BE2C (cell line): Measurements from ENCODE around the gene TMEM120B.

Experiments used
- DNase-seq: peaks from one replicate; pipeline ENCODE4 v3.0.0-alpha.2; 2020
- H3K27me3 ChIP-seq: fragments of 250-450 bp; sonication (Bioruptor Pico); 2 replicates; pipeline ENCODE4 v1.5.1; 2020; ENCODE audit warnings: mild to moderate bottlenecking
- H3K36me3 ChIP-seq: fragments of 250-450 bp; sonication (Bioruptor Pico); 2 replicates; pipeline ENCODE4 v1.5.1; 2020; ENCODE audit warnings: mild to moderate bottlenecking
- H3K4me1 ChIP-seq: fragments of 250-450 bp; sonication (Bioruptor Pico); 2 replicates; pipeline ENCODE4 v1.5.1; 2020
- H3K4me3 ChIP-seq: 2 replicates; pipeline ENCODE4 v1.5.1; 2011; ENCODE audit warnings: low read depth, low read length
- H3K9me3 ChIP-seq: fragments of 250-450 bp; sonication (Bioruptor Pico); 2 replicates; pipeline ENCODE4 v1.5.1; 2020
- CTCF ChIP-seq: IDR thresholded peaks from 2 replicates; pipeline ENCODE4 v1.5.1; 2012; ENCODE audit warnings: mild to moderate bottlenecking, low read depth, low read length

Gene TMEM120B

GRCh38 chr12:121748571-121749265, 36.2 kb downstream of the TMEM120B start:
- H3K4me1 ChIP-seq, result no peaks in the 10 kb centered on the region
- no peaks in the 10 kb centered on the region for H3K27me3 ChIP-seq
- H3K9me3 ChIP-seq, result no peaks in the 10 kb centered on the region
- no peak for TF ChIP-seq CTCF
- DNase-seq, result peak; percentile 45
- H3K4me3 ChIP-seq, result no peak overlapping the region
- H3K36me3 ChIP-seq, result peaks cover 34% of the 10 kb centered on the region

GRCh38 chr12:121749267-121749666, 36.7 kb downstream of the TMEM120B start:
- no peak for TF ChIP-seq CTCF
- no peak overlapping the region for H3K4me3 ChIP-seq
- no peaks in the 10 kb centered on the region for H3K4me1 ChIP-seq
- DNase-seq, result no peak
- H3K27me3 ChIP-seq, result no peaks in the 10 kb centered on the region
- peaks cover 31% of the 10 kb centered on the region for H3K36me3 ChIP-seq
- H3K9me3 ChIP-seq, result no peaks in the 10 kb centered on the region

- Histone ChIP-seq H3K4me1 (no peaks in the 10 kb centered on the region), H3K27me3 (no peaks in the 10 kb centered on the region), H3K9me3 (no peaks in the 10 kb centered on the region), H3K36me3 (peaks cover 25% of the 10 kb centered on the region), H3K4me3 (no peak overlapping the region)
- no peak for TF ChIP-seq CTCF
- no peak for DNase-seq
These were observed 38.0 kb downstream of the TMEM120B start for GRCh38 chr12:121750507-121750955.

- no peak for DNase-seq
- no peaks in the 10 kb centered on the region for H3K4me1 ChIP-seq
- TF ChIP-seq CTCF, result no peak
- H3K36me3 ChIP-seq, result peaks cover 25% of the 10 kb centered on the region
- H3K4me3 ChIP-seq, result no peak overlapping the region
- H3K27me3 ChIP-seq, result no peaks in the 10 kb centered on the region
- H3K9me3 ChIP-seq, result no peaks in the 10 kb centered on the region
These were observed 38.5 kb downstream of the TMEM120B start for GRCh38 chr12:121751034-121751433.

GRCh38 chr12:121751749-121752351, 39.3 kb downstream of the TMEM120B start:
- DNase-seq, result no peak
- Histone ChIP-seq H3K9me3 (no peaks in the 10 kb centered on the region), H3K27me3 (no peaks in the 10 kb centered on the region), H3K4me1 (no peaks in the 10 kb centered on the region), H3K4me3 (no peak overlapping the region), H3K36me3 (peaks cover 29% of the 10 kb centered on the region)
- no peak for TF ChIP-seq CTCF

GRCh38 chr12:121753844-121754264, 41.3 kb downstream of the TMEM120B start:
- Histone ChIP-seq H3K4me3 (no peak overlapping the region), H3K27me3 (no peaks in the 10 kb centered on the region), H3K9me3 (no peaks in the 10 kb centered on the region), H3K36me3 (peaks cover 29% of the 10 kb centered on the region), H3K4me1 (no peaks in the 10 kb centered on the region)
- no peak for TF ChIP-seq CTCF
- no peak for DNase-seq
